ENCODE data around the gene OLFM1. TPM values are rescaled to one million over a fixed set of nuclear protein-coding genes. Genes with fewer than 3 reads are reported as not detected.

OLFM1 gene
- total RNA-seq, 1 experiment from 2014 or later = not detected

DNA sequence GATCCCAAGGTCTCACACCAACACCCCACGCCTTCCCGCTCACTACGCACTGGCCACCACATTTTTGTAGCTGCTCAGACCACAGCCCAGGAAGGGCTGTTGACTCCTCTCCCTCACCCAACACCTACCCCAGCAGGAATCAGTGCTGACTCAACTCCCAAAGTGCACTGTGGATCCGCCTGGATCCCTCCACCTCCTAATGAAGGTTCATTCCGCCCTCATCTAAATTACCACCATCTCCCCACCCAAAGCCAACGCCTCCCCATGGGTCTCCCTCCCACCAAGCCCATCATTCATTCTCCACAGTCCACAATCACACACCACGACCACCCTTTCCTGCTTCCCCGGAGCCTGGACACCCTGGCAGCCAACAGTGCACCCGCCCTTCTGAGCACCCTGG, 57.8 kb downstream of the OLFM1 start:
- Histone ChIP-seq H4K20me1 (ENCODE audit: insufficient read depth) (no peaks in the 10 kb centered on the region; the same call in 1 of the 2 replicates), H3K79me2 (ENCODE audit: low read depth) (no peaks in the 10 kb centered on the region), H3K36me3 (ENCODE audit: low read depth) (no peaks in the 10 kb centered on the region), H3K4me1 (replicated peaks; ENCODE audit: insufficient read depth) (no peaks in the 10 kb centered on the region), H3K9me2 (ENCODE audit: insufficient read depth) (no peaks in the 10 kb centered on the region), H3K9me3 (ENCODE audit: insufficient read depth, low read depth) (no peaks in the 10 kb centered on the region), H2AFZ (no peak overlapping the region), H3K27ac (no peak overlapping the region), H3K27me3 (ENCODE audit: insufficient read depth, low read depth) (peaks cover 79% of the 10 kb centered on the region), H3F3A (ENCODE audit: insufficient read depth, low read depth) (no peaks in the 10 kb centered on the region), H3K4me3 (no peak overlapping the region), H3K4me2 (no peak overlapping the region)
- DNase-seq = no peak
- ChIA-PET CTCF (no interaction called here), POLR2A (ENCODE audit: unreplicated experiment) (no interaction called here)
- intact Hi-C loops (cut with micrococcal nuclease; ENCODE audit: unreplicated experiment) = no loop called here
- BruUV-seq (replicated peaks) = no TSS peak
- TF ChIP-seq, protein P1, sequence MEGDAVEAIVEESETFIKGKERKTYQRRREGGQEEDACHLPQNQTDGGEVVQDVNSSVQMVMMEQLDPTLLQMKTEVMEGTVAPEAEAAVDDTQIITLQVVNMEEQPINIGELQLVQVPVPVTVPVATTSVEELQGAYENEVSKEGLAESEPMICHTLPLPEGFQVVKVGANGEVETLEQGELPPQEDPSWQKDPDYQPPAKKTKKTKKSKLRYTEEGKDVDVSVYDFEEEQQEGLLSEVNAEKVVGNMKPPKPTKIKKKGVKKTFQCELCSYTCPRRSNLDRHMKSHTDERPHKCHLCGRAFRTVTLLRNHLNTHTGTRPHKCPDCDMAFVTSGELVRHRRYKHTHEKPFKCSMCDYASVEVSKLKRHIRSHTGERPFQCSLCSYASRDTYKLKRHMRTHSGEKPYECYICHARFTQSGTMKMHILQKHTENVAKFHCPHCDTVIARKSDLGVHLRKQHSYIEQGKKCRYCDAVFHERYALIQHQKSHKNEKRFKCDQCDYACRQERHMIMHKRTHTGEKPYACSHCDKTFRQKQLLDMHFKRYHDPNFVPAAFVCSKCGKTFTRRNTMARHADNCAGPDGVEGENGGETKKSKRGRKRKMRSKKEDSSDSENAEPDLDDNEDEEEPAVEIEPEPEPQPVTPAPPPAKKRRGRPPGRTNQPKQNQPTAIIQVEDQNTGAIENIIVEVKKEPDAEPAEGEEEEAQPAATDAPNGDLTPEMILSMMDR (conservative IDR thresholded peaks at IDR 0.05) = no peak
- TF ChIP-seq EZH2 (IDR thresholded peaks at IDR 0.05; ENCODE audit: low read depth) = no peak

DNA sequence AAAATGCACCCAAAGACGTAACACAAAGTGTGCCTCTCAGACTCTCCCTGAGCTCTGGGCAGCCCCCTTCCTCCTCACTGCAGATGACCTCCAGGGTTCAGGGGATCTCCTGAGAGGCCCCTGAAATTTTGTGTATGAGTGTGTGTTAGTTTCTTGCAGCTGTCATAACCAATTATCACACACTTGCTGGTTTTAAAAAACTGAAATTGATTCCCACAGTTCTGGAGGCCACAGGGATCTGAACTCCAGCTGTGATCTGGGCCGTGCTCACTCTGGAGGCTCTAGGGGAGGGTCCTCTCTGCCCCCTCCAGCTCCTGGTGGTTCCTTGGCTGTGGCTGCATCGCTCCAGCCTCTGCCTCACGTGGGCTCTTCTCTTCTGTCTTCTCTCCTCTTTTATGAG, 58.8 kb downstream of the OLFM1 start:
- intact Hi-C loops (cut with micrococcal nuclease; ENCODE audit: unreplicated experiment) = no loop called here
- H3K27me3 ChIP-seq (ENCODE audit: insufficient read depth, low read depth) = peaks cover 89% of the 10 kb centered on the region
- H3K27ac ChIP-seq = no peak overlapping the region
- no peaks in the 10 kb centered on the region for H3K9me3 ChIP-seq (ENCODE audit: insufficient read depth, low read depth)
- ChIA-PET POLR2A (ENCODE audit: unreplicated experiment) (no interaction called here), CTCF (no interaction called here)
- no peak overlapping the region for H3K4me2 ChIP-seq
- H3K4me1 ChIP-seq (replicated peaks; ENCODE audit: insufficient read depth) = no peaks in the 10 kb centered on the region
- H3F3A ChIP-seq (ENCODE audit: insufficient read depth, low read depth) = no peaks in the 10 kb centered on the region
- TF ChIP-seq EZH2 (IDR thresholded peaks at IDR 0.05; ENCODE audit: low read depth) = no peak
- TF ChIP-seq, protein P1 (conservative IDR thresholded peaks at IDR 0.05) = no peak
- H4K20me1 ChIP-seq (ENCODE audit: insufficient read depth) = no peaks in the 10 kb centered on the region; the same call in 1 of the 2 replicates
- DNase-seq = no peak
- H3K79me2 ChIP-seq (ENCODE audit: low read depth) = no peaks in the 10 kb centered on the region
- BruUV-seq (replicated peaks) = no TSS peak
- no peaks in the 10 kb centered on the region for H3K9me2 ChIP-seq (ENCODE audit: insufficient read depth)
- H3K36me3 ChIP-seq (ENCODE audit: low read depth) = no peaks in the 10 kb centered on the region
- H3K4me3 ChIP-seq = no peak overlapping the region
- no peak overlapping the region for H2AFZ ChIP-seq

DNA sequence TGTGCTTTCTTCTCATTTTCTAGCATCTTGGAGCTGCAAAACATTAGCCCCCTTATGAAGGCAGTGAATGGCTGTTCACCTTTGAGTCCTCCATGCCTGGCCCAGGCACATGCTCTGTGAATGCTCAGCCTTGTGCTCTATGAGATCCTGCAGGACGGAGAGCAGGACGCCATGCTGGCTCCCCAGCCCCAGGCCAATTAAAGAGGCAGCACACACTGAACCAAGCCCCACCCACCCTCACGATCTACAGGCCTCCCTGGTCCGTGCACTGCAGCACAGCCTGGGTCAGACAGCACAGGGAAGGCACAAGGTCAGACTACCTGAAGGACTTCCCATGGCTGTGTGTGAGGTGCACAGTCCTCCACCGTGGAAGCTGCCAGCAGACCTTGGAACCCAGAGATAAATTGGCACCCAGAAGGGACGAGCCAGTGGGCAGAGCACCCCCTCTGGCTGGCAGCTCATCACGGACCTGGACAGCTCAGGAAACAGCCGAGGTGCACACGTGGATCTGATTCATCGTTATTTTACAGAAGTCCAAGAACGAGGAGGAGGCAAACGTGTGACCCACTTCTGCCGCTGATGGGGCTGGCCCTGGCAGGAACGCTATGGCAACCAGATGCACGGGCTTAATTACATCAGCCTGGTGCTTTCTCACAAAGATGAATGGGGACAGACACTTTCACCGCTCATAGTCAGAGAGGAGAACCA, 59.5 kb downstream of the OLFM1 start:
- ChIA-PET POLR2A (ENCODE audit: unreplicated experiment) (no interaction called here), CTCF (no interaction called here)
- Histone ChIP-seq H4K20me1 (ENCODE audit: insufficient read depth) (no peaks in the 10 kb centered on the region; the same call in 1 of the 2 replicates), H3K27ac (no peak overlapping the region), H3K79me2 (ENCODE audit: low read depth) (no peaks in the 10 kb centered on the region), H3K4me2 (no peak overlapping the region), H3K4me3 (no peak overlapping the region), H3K4me1 (replicated peaks; ENCODE audit: insufficient read depth) (no peaks in the 10 kb centered on the region), H3K27me3 (ENCODE audit: insufficient read depth, low read depth) (peaks cover 95% of the 10 kb centered on the region), H2AFZ (no peak overlapping the region), H3K36me3 (ENCODE audit: low read depth) (no peaks in the 10 kb centered on the region), H3K9me2 (ENCODE audit: insufficient read depth) (no peaks in the 10 kb centered on the region), H3F3A (ENCODE audit: insufficient read depth, low read depth) (no peaks in the 10 kb centered on the region), H3K9me3 (ENCODE audit: insufficient read depth, low read depth) (no peaks in the 10 kb centered on the region)
- BruUV-seq (replicated peaks) = no TSS peak
- intact Hi-C loops (cut with micrococcal nuclease; ENCODE audit: unreplicated experiment) = no loop called here
- TF ChIP-seq, protein P1 (conservative IDR thresholded peaks at IDR 0.05) = no peak
- no peak for TF ChIP-seq EZH2 (IDR thresholded peaks at IDR 0.05; ENCODE audit: low read depth)
- DNase-seq = no peak

All from PC-9 (cell line).